Measurements from ENCODE around the gene PIBF1.

Gene PIBF1

DNA sequence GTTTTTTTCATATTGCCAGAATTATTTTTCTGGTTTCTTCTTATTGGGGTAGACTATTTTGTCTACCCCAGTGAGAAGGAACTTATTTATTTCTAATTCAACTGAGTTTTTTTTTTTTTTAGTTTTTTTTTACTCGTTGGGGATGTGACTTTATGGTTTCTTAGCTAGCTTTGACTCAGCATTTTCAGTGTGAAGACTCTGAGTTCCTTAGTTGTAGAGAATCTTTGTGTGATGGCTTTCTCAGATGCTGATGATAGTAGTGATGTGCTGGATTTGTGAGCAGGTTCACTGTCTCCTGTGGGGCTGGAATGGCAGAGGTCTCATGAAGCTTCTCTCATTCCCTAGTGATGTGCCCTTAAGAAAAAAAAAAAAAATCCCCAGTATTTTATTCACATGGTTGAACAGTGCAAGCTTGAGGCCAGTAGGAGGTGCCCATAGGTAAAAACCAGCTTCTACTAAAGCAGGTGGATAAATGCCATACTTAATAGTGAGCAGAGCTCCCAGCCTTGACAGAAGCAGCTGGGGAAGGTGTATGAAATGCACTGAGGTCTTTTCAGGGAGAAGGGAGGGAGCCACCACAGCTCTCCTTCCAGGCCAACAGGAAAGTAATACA, 170.7 kb downstream of the PIBF1 start:
- DNase-seq, result no peak
- in situ Hi-C loops (cut with HindIII; ENCODE audit: low pct_ligation_motif_present, low sequenced_read_pairs), result no loop called here
- Histone ChIP-seq H3K4me3 (ENCODE audit: low read depth, low read length) (no peak overlapping the region), H3K36me3 (replicated peaks) (no peaks in the 10 kb centered on the region), H3K27ac (no peak overlapping the region), H3K27me3 (replicated peaks) (no peaks in the 10 kb centered on the region)
- TF ChIP-seq CTCF (IDR thresholded peaks at IDR 0.05; ENCODE audit: low read depth, low read length, missing control alignments), result no peak

DNA sequence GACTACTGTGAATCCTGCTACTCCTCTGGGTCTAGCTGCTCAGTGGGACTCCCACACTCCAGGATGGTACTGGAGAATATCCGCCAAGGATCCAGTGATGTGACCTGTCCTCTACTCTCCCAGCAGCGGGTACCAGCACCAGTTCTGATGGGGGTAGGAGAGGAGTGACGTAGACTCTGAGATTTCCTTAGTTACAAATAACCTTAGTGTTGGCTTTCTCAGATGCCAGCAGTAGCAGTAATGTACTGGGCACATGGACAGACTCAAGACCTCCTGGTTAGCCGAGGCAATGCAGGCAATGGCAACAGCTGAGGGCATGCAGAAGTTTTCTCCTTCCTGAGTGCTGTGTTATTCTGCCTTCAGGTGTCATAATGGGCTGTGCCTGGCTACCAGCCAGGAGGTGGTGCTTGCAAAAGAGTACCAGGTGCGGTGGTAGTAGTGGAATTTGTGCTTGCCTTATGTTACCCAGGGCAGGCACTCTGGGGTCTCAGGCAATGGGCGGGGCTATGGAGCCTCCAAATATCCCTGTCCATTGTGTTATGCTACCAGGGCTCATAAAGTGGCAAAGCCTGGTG, 171.5 kb downstream of the PIBF1 start:
- Histone ChIP-seq H3K4me3 (ENCODE audit: low read depth, low read length) (no peak overlapping the region), H3K27me3 (replicated peaks) (no peaks in the 10 kb centered on the region), H3K36me3 (replicated peaks) (no peaks in the 10 kb centered on the region), H3K27ac (no peak overlapping the region)
- DNase-seq, result no peak
- TF ChIP-seq CTCF (IDR thresholded peaks at IDR 0.05; ENCODE audit: low read depth, low read length, missing control alignments), result no peak
- in situ Hi-C loops (cut with HindIII; ENCODE audit: low pct_ligation_motif_present, low sequenced_read_pairs), result no loop called here

- H3K36me3 ChIP-seq (replicated peaks), result no peaks in the 10 kb centered on the region
- H3K27ac ChIP-seq, result no peak overlapping the region
- no peak for TF ChIP-seq CTCF (IDR thresholded peaks at IDR 0.05; ENCODE audit: low read depth, low read length, missing control alignments)
- in situ Hi-C loops (cut with HindIII; ENCODE audit: low pct_ligation_motif_present, low sequenced_read_pairs), result no loop called here
- no peak for DNase-seq
- H3K27me3 ChIP-seq (replicated peaks), result no peaks in the 10 kb centered on the region
- H3K4me3 ChIP-seq (ENCODE audit: low read depth, low read length), result no peak overlapping the region
These were observed 177.7 kb downstream of the PIBF1 start for GRCh38 chr13:72959643-72960042.

DNA sequence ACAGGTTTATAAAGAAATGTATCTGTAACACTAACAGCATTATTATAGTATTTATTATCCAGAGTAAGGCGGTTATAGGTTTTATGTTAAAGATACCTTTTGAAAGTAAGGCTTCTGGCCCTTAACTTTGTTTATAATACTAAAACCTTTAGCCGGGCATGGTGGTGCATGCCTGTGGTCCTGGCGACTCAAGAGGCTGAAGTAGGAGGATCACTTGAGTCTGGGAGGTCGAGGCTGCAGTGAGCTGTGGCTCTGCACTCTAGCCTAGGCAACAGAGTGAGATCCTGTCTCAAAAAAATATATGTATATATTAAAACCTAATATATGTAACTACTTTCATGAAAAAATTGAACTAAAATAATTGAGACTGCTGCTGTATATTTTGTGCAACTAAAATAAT, 178.2 kb downstream of the PIBF1 start:
- H3K27ac ChIP-seq, result no peak overlapping the region
- DNase-seq, result no peak

DNA sequence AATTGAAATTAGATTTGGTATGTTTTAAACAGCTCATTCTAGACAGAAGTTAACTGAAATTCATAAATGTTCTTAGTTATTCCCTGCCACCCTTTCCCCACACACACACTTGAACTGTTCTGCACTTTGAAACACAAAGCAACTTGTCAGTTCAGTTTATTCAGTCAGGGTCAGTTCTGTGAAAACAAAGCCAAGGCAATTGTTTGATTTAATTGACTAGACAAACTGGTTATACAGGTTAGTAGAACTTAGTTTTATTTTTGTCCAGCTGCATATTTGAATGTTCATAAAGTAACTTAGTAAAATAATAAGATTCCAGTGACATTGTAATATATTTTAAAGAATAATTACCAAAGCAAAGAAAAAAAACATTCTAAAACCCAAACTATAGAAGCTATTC, 178.6 kb downstream of the PIBF1 start:
- no peak overlapping the region for H3K27ac ChIP-seq
- H3K36me3 ChIP-seq (replicated peaks), result no peaks in the 10 kb centered on the region
- H3K4me3 ChIP-seq (ENCODE audit: low read depth, low read length), result no peak overlapping the region
- in situ Hi-C loops (cut with HindIII; ENCODE audit: low pct_ligation_motif_present, low sequenced_read_pairs), result no loop called here
- no peaks in the 10 kb centered on the region for H3K27me3 ChIP-seq (replicated peaks)
- DNase-seq, result no peak
- TF ChIP-seq CTCF (IDR thresholded peaks at IDR 0.05; ENCODE audit: low read depth, low read length, missing control alignments), result no peak

More for the DNA sequence above, 178.2 kb downstream of the PIBF1 start:
- no peaks in the 10 kb centered on the region for H3K36me3 ChIP-seq (replicated peaks)
- in situ Hi-C loops (cut with HindIII; ENCODE audit: low pct_ligation_motif_present, low sequenced_read_pairs), result no loop called here
- no peaks in the 10 kb centered on the region for H3K27me3 ChIP-seq (replicated peaks)
- no peak for TF ChIP-seq CTCF (IDR thresholded peaks at IDR 0.05; ENCODE audit: low read depth, low read length, missing control alignments)
- H3K4me3 ChIP-seq (ENCODE audit: low read depth, low read length), result no peak overlapping the region

- H3K27ac ChIP-seq, result no peak overlapping the region
- no peak for DNase-seq
- no peak for TF ChIP-seq CTCF (IDR thresholded peaks at IDR 0.05; ENCODE audit: low read depth, low read length, missing control alignments)
- no peaks in the 10 kb centered on the region for H3K27me3 ChIP-seq (replicated peaks)
- in situ Hi-C loops (cut with HindIII; ENCODE audit: low pct_ligation_motif_present, low sequenced_read_pairs), result no loop called here
- no peaks in the 10 kb centered on the region for H3K36me3 ChIP-seq (replicated peaks)
- H3K4me3 ChIP-seq (ENCODE audit: low read depth, low read length), result no peak overlapping the region
These were observed 181.8 kb downstream of the PIBF1 start for GRCh38 chr13:72963762-72964161.
